ENCODE measurements around the gene SIGLEC14.

DNA sequence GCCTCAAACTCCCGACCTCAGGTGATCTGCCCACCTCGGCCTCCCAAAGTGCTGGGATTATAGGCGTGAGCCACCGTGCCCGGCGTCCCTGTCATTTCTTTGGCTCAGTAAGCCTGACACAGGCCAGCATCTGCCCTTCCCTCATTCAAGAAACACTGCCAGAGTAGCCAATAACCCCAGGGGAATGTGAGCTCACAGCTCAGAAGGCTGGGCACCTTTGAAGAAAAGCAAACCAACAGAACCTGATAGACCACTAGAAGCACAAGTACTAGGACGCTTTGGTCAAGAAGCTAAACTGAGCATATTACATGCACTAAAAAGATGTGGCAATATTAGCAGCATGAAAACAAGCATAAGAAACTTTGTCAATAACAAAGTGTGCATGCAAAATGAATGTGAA lies 30.6 kb downstream of the SIGLEC14 start:
- TF ChIP-seq POLR2AphosphoS5 (IDR thresholded peaks at IDR 0.05; ENCODE audit: low read depth): no peak
- TF ChIP-seq, protein P1, sequence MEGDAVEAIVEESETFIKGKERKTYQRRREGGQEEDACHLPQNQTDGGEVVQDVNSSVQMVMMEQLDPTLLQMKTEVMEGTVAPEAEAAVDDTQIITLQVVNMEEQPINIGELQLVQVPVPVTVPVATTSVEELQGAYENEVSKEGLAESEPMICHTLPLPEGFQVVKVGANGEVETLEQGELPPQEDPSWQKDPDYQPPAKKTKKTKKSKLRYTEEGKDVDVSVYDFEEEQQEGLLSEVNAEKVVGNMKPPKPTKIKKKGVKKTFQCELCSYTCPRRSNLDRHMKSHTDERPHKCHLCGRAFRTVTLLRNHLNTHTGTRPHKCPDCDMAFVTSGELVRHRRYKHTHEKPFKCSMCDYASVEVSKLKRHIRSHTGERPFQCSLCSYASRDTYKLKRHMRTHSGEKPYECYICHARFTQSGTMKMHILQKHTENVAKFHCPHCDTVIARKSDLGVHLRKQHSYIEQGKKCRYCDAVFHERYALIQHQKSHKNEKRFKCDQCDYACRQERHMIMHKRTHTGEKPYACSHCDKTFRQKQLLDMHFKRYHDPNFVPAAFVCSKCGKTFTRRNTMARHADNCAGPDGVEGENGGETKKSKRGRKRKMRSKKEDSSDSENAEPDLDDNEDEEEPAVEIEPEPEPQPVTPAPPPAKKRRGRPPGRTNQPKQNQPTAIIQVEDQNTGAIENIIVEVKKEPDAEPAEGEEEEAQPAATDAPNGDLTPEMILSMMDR (conservative IDR thresholded peaks at IDR 0.05; ENCODE audit: low read depth in 2 of 2): no peak
- no peak for TF ChIP-seq EZH2 (IDR thresholded peaks at IDR 0.05; ENCODE audit: low read depth, unreplicated experiment)
- TF ChIP-seq, protein P2, sequence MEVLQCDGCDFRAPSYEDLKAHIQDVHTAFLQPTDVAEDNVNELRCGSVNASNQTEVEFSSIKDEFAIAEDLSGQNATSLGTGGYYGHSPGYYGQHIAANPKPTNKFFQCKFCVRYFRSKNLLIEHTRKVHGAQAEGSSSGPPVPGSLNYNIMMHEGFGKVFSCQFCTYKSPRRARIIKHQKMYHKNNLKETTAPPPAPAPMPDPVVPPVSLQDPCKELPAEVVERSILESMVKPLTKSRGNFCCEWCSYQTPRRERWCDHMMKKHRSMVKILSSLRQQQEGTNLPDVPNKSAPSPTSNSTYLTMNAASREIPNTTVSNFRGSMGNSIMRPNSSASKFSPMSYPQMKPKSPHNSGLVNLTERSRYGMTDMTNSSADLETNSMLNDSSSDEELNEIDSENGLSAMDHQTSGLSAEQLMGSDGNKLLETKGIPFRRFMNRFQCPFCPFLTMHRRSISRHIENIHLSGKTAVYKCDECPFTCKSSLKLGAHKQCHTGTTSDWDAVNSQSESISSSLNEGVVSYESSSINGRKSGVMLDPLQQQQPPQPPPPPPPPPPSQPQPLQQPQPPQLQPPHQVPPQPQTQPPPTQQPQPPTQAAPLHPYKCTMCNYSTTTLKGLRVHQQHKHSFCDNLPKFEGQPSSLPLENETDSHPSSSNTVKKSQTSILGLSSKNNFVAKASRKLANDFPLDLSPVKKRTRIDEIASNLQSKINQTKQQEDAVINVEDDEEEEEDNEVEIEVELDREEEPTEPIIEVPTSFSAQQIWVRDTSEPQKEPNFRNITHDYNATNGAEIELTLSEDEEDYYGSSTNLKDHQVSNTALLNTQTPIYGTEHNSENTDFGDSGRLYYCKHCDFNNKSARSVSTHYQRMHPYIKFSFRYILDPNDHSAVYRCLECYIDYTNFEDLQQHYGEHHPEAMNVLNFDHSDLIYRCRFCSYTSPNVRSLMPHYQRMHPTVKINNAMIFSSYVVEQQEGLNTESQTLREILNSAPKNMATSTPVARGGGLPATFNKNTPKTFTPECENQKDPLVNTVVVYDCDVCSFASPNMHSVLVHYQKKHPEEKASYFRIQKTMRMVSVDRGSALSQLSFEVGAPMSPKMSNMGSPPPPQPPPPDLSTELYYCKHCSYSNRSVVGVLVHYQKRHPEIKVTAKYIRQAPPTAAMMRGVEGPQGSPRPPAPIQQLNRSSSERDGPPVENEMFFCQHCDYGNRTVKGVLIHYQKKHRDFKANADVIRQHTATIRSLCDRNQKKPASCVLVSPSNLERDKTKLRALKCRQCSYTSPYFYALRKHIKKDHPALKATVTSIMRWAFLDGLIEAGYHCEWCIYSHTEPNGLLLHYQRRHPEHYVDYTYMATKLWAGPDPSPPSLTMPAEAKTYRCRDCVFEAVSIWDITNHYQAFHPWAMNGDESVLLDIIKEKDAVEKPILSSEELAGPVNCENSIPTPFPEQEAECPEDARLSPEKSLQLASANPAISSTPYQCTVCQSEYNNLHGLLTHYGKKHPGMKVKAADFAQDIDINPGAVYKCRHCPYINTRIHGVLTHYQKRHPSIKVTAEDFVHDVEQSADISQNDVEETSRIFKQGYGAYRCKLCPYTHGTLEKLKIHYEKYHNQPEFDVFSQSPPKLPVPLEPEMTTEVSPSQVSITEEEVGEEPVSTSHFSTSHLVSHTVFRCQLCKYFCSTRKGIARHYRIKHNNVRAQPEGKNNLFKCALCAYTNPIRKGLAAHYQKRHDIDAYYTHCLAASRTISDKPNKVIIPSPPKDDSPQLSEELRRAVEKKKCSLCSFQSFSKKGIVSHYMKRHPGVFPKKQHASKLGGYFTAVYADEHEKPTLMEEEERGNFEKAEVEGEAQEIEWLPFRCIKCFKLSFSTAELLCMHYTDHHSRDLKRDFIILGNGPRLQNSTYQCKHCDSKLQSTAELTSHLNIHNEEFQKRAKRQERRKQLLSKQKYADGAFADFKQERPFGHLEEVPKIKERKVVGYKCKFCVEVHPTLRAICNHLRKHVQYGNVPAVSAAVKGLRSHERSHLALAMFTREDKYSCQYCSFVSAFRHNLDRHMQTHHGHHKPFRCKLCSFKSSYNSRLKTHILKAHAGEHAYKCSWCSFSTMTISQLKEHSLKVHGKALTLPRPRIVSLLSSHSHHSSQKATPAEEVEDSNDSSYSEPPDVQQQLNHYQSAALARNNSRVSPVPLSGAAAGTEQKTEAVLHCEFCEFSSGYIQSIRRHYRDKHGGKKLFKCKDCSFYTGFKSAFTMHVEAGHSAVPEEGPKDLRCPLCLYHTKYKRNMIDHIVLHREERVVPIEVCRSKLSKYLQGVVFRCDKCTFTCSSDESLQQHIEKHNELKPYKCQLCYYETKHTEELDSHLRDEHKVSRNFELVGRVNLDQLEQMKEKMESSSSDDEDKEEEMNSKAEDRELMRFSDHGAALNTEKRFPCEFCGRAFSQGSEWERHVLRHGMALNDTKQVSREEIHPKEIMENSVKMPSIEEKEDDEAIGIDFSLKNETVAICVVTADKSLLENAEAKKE (CRISPR knock-in tag; IDR thresholded peaks at IDR 0.05): no peak
- TF ChIP-seq CREB1 (CRISPR knock-in tag; IDR thresholded peaks at IDR 0.05; ENCODE audit: low read depth): no peak
- TF ChIP-seq, protein P3, sequence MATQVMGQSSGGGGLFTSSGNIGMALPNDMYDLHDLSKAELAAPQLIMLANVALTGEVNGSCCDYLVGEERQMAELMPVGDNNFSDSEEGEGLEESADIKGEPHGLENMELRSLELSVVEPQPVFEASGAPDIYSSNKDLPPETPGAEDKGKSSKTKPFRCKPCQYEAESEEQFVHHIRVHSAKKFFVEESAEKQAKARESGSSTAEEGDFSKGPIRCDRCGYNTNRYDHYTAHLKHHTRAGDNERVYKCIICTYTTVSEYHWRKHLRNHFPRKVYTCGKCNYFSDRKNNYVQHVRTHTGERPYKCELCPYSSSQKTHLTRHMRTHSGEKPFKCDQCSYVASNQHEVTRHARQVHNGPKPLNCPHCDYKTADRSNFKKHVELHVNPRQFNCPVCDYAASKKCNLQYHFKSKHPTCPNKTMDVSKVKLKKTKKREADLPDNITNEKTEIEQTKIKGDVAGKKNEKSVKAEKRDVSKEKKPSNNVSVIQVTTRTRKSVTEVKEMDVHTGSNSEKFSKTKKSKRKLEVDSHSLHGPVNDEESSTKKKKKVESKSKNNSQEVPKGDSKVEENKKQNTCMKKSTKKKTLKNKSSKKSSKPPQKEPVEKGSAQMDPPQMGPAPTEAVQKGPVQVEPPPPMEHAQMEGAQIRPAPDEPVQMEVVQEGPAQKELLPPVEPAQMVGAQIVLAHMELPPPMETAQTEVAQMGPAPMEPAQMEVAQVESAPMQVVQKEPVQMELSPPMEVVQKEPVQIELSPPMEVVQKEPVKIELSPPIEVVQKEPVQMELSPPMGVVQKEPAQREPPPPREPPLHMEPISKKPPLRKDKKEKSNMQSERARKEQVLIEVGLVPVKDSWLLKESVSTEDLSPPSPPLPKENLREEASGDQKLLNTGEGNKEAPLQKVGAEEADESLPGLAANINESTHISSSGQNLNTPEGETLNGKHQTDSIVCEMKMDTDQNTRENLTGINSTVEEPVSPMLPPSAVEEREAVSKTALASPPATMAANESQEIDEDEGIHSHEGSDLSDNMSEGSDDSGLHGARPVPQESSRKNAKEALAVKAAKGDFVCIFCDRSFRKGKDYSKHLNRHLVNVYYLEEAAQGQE (IDR thresholded peaks at IDR 0.05; ENCODE audit: unreplicated experiment): no peak
- TF ChIP-seq EZH2phosphoT487 (IDR thresholded peaks at IDR 0.05; ENCODE audit: unreplicated experiment): no peak
- no peak for TF ChIP-seq JUNB (IDR thresholded peaks at IDR 0.05; ENCODE audit: unreplicated experiment)
- TF ChIP-seq NANOG (IDR thresholded peaks at IDR 0.05; ENCODE audit: borderline replicate concordance): no peak

All from GM23338 (cell line).